NT2/D1 (cell line): ENCODE results near the gene SHTN1.

Source experiments
- SUZ12 ChIP-seq: IDR thresholded peaks from 2 replicates; pipeline ENCODE4 v1.6.1; 2011; ENCODE audit not compliant: insufficient read length, insufficient read depth; ENCODE audit errors: extremely low read depth
- YY1 ChIP-seq: IDR thresholded peaks from 2 replicates; pipeline ENCODE4 v1.6.1; 2011; ENCODE audit not compliant: insufficient read length, insufficient read depth

GRCh38 chr10:116840389-116841075, 164.5 kb downstream of the SHTN1 start:
- TF ChIP-seq YY1 (no peak), SUZ12 (no peak)
